Putamen (tissue), 1 donor: ENCODE measurements around the gene LPAR1.

Experiments
- DNase-seq: peaks from one replicate; pipeline ENCODE4 v3.0.0-alpha.2; 2016; ENCODE audit warnings: low spot score

The LPAR1 gene

DNA sequence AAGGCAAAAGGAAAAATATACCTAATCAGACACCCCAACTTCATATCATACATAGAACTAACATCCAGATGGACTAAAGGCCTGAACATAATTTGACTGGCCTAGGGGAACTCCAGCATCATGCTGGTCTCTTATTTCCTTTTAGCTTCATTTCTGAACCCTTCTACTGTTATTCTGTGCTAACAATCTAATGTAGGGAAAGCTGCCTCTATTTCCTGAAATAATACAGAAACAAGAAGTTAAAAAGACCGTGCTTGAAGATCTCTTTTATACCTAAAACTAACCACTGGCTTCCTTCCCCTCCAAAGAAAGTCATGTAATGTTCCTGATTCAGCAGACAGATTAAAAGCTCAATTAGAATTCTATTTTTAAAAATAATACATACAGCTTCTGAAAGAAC is 36.7 kb downstream of the LPAR1 start:
- DNase-seq = no peak

DNA sequence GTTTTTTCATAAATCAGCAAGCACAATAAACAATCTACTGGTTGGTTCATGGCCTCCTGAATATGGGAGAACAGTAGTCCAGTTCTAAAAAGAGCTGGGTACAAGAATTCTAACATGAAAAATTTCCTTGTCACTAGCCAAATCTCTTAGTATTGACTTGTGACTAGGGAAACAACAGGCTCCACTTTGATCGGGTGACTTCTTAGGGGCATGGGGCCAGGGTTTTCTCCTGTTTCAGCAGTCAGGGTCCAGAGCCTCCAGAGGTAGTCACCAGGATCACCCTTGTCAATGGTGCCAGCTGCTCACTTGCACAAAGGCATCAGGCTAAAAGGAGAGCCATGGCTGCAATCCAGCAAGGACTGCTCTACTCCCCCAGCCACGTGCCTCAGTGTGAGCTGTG is 38.1 kb downstream of the LPAR1 start:
- peak; percentile 63 for DNase-seq

DNA sequence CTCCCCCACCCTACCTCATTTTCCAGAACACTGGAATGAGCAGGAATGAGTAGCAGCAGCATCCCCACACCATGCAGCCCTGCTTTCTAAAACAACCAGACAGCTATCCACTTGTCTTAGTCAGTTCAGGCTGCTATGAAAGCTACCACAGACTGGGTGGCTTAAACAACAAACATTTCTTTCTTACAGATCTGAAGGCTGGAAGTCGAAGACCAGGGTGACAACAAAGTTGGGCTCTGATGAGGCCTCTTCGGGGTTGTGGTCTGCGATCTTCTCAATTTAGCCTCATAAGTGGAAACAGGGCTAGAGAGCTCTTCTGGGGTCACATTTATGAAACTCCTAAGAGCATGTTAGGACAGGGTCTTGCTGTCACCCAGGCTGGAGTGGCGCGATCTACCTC is 38.9 kb downstream of the LPAR1 start:
- peak; percentile 43 for DNase-seq

DNA sequence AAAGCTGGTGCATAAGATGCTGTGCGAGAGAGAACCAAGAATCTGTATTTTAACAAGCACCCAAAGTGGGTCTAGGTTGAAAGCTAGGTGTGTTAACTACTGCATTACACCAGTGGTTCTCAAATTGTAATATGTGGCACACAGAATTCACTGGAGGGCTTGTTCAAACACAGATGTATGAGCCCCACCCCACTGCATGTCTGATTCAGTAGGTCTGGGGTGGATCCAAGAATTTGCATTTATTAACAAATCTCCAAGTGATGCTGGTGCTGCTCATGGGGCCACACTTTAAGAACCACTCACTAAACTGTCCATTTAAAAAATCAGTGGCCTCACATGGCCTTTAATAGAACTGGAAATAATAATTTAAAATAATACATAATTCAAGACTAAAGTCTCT is 40.4 kb downstream of the LPAR1 start:
- no peak for DNase-seq

DNA sequence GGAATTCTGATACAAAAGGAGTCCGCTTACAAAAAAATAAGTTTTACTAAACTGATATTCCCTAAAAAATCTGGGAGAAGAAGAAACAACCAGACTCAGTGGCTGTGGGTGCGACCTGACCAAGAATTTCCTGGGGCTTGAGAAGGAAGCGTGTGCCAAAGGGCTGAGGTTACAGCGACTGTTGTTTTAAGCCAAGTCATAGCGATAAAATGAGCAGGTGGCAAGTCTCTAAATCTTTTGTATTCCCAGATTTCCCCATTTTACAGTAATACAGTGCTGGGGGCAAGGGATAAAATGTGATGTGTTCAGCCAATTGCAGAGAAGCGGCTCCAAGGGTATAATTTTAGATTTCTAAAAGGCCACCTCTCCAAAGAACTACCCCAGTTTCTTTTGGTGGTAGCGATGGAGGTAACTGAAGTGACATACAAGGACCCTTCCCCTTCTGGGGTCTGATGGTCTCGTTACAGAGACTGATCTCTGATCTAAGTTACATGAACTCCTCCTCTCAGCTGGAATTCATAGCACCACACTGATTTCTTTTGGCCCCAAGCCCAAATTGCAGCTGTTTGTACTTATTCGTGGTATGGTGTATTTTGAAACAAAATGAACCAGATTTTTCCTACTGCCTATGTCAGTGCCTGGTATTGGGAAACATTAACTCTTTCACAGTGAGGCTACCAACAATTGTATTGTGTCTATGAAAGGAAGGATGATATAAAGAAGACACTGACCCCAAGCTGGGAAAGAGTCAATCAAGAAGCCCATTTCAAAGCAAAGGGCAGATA is 41.6 kb downstream of the LPAR1 start:
- DNase-seq = no peak

DNA sequence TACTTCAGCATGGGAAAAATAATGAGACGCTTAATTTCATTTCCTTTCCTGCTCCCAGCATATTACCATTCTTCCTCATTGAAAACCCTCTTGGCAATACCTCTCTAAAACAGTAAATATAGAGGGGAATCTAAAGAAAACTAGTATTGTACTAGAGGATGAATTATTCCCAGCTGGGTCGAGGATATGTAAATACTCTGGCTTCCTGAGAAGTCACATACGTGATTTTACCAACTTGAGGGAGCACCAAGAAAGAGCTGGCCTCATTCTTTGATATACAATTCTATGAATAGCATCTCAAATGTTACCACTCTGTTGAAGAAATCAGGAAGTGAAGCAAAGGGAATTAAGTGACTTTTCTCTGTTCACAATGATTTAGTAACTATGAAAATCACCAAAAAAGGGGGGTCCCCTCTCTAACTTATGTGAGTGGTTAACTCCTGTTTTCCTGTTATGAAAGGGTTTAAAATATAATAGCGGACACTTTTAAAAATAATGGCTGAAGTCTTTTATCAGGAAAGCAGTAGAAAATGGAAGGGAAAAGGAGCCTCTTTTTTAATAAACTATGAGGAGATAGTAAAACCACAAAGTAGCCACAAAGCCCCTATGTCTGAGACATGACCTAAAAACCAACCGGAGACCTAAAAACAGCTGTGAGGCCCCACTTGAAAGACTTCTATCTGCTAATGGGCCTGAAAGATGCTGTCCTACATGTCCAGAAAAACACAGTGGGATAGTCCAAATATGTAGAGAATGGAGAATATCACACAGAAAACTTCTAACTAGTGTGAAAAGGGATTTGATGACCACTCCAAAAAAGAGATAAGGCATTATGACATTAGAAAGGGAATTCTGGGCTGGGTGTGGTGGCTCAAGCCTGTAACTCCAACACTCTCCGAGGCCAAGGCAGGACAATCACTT is 42.6 kb downstream of the LPAR1 start:
- DNase-seq = no peak

DNA sequence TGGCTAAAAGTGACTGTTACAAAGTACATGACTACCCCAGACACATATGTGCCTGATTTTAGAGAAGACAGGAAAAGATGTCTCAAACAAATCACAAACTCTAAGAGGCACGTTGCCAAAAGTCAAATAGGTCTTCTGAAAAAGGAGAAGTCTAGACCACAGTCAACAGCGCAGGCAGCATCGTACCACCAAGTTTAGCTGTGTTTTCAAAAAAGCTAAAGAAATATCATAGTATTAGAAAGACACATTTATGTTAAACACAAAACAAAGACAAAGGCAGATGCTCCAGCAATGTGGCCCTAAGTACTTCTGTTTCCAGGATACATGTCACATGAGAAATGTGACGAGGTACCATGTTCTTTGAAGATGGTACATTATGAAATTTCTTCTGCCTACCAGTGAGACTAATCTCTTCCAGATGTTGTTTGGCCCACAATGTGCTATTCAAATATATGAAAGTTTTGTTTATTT is 43.5 kb downstream of the LPAR1 start:
- no peak for DNase-seq

DNA sequence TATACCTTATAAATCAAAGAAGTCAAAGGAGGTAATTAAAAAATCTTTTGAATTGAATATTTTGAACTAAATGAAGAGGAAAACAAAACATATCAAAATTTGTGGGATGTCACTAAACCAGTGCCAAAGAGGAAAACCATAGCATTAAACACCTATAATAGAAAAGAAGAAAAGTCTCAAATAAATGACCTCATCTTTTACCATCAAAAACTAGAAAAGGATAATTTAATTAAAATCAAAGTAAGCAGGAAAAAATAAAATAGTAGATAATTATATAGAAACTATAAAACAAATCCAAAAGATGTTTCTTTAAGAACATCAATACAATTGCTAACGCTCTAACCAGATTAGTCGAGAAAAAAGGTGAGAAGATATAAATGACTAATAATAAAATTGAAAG is 47.8 kb downstream of the LPAR1 start:
- DNase-seq = no peak

DNA sequence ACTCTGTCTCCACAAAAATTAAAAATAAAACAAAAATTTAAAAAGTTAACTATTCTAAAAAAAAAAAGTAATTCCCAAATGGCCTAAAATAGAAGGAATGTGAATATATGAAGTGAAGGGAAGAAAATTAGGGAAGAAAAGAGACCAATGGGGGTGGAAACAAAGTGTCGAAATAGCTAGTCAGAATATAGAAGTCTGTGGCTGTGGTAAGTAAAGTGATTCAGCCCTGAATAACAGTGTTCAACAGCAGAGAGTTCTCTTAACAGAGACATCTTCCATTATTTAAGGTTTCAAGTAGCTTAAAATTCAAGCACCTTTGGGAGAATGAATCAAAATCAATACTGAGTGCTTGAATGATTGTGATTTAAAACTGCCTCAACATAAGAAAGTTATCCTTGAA is 51.7 kb downstream of the LPAR1 start:
- DNase-seq = no peak

DNA sequence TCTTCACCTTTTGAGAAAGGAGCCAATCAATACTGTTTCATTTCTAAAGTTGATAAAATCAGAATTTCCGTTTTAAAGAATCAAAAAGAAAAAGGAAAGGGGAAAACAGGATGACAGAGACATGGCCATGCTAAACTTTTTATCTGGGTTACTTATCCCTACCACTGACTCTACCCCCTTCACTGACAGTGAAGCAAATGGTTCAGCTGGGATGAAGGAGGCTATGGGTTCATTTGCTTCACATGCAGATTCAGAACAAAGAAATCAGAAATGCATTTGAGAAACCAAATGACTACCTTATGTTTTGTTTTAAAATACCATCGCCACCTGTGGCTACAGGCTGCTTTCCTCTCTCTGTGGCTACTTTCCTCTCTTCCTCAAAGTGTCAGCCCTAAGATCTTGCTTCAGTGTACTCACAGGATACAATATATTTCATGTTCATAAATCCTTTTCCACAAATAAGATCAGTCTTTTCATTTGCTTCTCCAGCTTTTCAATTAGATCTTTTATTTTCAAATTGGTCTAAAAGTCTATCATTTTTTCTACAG is 53.3 kb downstream of the LPAR1 start:
- no peak for DNase-seq

DNA sequence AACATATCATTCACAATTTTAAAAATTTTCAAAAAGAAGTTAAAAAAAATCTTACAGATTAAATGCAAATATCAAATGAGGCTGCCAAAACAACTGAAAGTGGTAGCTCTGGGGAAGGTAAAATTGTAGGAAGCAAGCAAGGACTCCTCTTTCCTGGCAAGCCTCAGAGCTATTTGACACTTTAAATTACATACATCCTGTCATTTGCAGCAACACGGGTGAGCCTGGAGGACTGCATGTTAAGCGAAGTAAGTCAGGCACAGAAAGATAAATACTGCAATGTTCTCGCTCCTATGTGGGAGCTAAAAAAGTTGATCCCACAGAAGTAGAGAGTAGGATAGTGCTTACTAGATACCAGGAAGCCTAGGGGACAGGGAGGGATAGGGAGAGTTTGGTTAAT is 58.0 kb downstream of the LPAR1 start:
- DNase-seq = no peak

DNA sequence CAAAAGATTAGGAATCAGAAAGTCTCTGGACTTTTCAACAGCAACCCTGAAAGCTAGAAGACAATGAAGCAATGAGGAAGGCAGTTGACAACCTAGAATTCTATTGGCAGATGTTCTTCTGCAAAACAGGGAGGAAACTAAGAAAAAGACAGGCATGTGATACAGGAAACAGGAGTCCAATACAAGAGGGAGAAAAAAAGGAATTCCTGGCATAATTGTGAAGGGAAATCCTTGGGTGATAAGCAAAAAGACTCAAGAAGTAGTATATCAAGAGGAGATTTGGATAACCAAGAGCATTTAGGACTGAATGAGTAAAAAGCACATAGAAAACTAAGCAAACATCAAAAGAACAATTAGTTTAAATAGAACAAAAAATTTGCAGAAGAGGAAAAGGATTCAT is 58.6 kb downstream of the LPAR1 start:
- DNase-seq = no peak

DNA sequence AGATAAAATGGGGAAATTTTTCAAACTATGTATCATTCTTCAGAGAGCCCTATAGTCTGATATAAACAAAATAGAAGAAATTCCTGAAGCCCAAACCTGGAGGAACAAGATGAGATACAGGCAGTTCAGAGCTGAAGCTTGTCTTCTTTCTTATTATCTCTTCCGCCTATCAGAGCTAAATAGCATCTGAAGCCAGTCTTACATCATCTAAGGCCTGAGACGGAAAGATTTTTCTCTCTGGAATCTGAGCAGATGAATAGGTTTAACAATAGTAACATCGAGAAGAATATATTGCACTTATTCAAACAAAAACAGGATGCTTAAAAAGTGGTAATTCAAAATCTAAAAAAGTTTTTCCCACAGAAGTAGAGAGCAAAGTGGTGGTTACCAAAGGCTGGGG is 59.8 kb downstream of the LPAR1 start:
- DNase-seq = no peak

DNA sequence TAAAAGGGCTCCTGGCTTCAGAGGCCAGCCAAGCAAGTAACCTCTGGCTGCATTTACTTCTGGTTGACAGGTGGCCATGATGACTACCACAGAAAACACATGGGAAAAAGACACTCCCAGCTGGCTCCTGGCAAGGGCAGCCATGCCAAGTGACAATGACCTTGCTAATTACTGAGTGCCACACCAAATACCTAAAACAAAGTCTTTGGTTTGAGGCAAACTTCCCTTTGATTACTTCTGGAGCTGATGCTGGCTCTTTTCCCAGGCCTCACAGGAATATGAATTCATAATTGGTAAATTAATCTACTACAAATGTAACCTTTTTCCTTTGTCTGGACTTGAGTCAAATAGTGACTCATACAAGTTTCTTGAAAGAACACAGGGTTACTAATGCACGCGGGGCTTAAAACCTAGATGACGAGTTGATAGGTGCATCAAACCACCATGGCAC is 61.0 kb downstream of the LPAR1 start:
- DNase-seq = no peak

DNA sequence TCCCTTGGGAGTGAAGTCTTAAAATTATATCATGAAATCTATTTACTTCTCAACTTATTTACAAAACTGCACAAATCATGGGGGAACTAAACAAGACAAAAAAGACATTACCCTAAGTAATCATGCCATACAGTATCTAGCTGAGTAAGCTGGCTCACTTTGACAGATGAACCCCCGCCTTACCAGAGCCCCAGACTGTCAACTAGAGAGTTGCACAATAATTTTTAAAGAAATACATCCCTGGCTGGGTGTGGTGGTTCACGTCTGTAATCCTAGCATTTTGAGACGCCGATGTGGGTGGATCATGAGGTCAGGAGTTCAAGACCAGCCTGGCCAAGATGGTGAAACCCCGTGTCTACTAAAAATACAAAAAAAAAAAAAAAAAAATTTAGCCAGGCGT is 62.3 kb downstream of the LPAR1 start:
- no peak for DNase-seq

DNA sequence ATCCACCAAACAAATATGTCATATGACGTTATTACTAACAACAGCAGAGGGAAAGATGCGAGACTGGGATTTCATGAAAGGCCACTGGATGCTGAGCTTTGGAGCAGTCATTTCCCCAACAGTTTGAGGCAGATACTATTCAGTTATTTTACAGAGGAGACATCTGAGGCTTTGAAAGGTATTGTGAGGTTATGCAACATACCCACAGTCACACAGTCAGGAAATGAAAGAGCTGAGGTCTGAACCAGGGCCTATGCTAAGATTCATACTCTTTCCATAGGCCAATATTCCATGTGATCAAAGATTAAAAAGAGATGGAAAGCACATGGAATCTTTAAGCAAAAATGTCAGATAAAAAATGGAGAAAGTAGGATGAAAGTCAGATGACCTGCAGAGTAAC is 63.0 kb downstream of the LPAR1 start:
- DNase-seq = no peak

DNA sequence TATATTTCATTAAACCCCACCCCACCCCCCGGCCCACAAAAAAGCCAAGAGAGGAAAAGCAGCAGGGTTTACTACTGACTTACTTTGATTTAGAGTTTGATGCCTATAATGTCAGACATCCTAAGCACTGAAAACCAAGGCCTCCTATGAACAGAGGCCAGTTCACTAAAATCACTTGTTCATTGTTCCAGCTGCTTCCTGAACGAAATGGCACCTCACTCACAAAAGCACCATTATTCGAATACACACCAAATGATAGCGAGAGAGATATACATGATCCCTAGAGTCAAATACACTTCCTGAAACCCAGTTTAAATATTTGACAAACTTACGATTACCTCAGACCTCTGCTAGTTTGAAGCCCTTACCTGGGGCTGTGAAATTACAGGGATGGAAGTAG is 66.6 kb downstream of the LPAR1 start:
- DNase-seq = no peak

DNA sequence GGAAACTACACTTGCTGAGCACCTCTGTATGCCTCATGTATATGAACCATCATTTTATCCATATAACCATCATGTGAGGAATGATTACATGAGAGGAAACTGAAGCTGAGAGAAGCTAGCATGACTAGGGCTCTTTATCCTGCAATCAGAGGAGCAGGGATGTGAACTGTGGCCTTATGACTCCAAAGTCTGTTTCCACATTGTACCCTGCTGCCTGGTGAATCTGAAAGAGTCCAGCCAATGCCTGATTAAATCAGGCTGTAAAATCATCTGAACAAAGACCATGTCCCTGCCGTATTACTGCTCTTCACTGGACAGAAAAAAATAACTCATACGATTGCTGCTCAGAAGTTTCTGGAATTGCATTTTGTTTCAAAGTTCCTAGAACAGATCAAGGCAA is 67.0 kb downstream of the LPAR1 start:
- DNase-seq = no peak

DNA sequence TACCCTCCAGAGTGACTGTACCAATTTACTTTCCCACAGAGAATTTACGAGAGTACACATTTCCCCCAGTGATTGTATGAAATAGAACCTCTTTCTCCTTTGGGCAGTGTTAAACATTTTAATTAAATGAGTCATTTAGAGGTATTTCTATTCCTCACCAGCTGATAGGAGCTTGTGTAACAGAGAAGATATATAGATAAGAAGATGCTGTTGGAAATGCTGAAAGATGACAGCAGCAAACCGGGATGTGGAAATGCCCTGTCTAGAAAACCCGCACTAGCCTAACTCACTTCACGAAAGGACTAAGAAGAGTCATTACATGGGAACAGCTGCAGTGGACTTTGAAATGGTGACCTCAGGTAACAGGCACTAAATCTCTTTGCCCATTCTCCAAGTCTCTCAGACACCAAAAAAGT is 68.3 kb downstream of the LPAR1 start:
- DNase-seq = no peak

DNA sequence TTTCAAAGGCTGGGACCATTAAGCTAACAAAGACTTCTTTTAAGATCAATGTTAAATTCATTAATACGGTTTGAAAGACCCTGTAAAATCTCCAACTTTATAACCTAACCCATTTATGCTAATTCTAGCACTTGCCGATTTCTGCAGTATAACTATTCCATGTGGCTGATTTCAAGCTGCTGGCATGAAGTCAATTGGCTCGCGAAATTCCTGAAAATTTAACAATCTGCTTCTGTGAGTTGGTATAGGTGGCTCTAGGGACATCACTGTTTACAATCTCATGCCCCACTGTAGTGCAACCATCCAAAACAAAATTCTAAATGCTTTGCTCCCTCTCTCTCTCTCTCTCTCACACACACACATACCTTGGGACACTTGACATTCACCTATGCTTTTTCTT is 70.2 kb downstream of the LPAR1 start:
- DNase-seq = no peak

DNA sequence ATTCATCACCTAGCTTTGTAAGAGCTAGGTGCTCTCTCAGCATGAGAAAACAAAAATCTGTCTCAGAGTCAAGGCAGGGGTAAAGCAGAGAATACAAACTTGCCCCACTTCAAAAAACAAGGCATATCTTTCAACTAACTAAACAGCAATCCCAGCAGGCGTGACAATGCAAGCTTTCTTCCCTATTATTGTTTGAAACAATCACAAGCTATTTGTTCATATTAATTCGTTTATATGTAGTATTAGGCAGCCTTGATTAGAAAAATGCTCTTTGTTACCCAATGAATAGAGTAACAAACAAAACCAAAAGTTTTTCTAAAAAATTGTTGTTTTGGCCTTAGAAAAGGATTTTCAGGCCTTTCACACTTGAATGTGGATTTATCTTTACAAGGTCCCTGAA is 71.1 kb downstream of the LPAR1 start:
- peak; percentile 81 for DNase-seq

DNA sequence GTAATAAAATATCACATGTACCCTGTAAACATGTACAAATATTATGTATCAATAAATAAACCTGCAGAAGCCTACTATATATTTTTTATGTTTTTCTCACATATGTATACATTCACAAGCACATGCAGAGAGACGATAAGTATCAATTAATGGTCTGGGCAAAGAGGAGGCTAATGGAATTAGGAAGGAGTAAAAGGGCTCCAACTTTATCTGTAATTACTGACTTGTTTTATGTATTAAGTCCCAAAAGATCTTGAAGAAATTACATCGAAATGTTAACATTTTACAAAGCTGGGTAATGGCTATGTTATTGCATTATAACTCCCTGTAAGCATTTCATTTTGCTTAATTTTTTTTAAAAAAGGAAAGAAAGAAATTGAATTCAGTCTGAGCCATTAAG is 78.0 kb downstream of the LPAR1 start:
- no peak for DNase-seq

DNA sequence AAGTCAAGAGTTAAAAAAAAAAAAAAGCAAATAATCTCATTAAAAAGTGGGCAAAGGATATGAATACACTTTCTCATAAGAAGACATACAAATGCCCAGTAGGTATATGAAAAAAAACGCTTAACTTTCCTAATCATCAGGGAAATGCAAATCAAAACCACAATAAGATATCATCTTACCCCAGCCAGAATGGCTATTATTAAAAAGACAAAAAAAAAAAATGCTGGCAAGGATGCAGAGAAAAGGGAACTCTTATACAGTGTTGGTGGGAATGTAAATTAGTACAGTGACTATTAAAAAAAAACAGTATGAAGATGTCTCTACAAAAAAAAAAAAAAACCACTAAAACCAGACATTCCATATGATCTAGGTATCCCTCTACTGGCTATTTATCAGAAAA is 79.4 kb downstream of the LPAR1 start:
- no peak for DNase-seq
